ENCODE measurements around the gene PPP6R1. TPM values are rescaled to one million over a fixed set of nuclear protein-coding genes. Genes with fewer than 3 reads are reported as not detected.

Gene PPP6R1
- total and polyA plus RNA-seq, 8 donors, result 15.3 to 33.1 (median 21.5) TPM

GRCh38 chr19:55272142-55272541, 13.3 kb upstream of the PPP6R1 start:
- Histone ChIP-seq H3K4me1 (no peaks in the 10 kb centered on the region), H3K27me3 (no peaks in the 10 kb centered on the region), H3K4me3 (no peak overlapping the region), H3K9me3 (no peaks in the 10 kb centered on the region), H3K36me3 (peaks cover 0 to 6% (median 0%) of the 10 kb centered on the region in 3 donors), H3K27ac (no peak overlapping the region)
- ATAC-seq, result no peak
- WGBS, 2 donors, result 93 to 95% methylated on average over 18 of the region's 18 CpGs
- TF ChIP-seq, protein P1, sequence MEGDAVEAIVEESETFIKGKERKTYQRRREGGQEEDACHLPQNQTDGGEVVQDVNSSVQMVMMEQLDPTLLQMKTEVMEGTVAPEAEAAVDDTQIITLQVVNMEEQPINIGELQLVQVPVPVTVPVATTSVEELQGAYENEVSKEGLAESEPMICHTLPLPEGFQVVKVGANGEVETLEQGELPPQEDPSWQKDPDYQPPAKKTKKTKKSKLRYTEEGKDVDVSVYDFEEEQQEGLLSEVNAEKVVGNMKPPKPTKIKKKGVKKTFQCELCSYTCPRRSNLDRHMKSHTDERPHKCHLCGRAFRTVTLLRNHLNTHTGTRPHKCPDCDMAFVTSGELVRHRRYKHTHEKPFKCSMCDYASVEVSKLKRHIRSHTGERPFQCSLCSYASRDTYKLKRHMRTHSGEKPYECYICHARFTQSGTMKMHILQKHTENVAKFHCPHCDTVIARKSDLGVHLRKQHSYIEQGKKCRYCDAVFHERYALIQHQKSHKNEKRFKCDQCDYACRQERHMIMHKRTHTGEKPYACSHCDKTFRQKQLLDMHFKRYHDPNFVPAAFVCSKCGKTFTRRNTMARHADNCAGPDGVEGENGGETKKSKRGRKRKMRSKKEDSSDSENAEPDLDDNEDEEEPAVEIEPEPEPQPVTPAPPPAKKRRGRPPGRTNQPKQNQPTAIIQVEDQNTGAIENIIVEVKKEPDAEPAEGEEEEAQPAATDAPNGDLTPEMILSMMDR (IDR thresholded peaks at IDR 0.05), result no peak
- FAIRE-seq, result no peak
- no peak for DNase-seq
- intact Hi-C loops (cut with DNase I), result no loop called here

- Histone ChIP-seq H3K36me3 (no peaks in the 10 kb centered on the region), H3K4me3 (no peak overlapping the region), H3K27me3 (no peaks in the 10 kb centered on the region), H3K9me3 (no peaks in the 10 kb centered on the region), H3K4me1 (no peaks in the 10 kb centered on the region), H3K27ac (no peak overlapping the region)
- ATAC-seq, result no peak
- no peak for FAIRE-seq
- TF ChIP-seq, protein P1 (IDR thresholded peaks at IDR 0.05), result no peak
- no peak for DNase-seq
- intact Hi-C loops (cut with DNase I), result no loop called here
- 91% methylated on average over 25 of the region's 25 CpGs for WGBS, 2 donors
These were observed 11.5 kb upstream of the PPP6R1 start for GRCh38 chr19:55270172-55270942.

DNA sequence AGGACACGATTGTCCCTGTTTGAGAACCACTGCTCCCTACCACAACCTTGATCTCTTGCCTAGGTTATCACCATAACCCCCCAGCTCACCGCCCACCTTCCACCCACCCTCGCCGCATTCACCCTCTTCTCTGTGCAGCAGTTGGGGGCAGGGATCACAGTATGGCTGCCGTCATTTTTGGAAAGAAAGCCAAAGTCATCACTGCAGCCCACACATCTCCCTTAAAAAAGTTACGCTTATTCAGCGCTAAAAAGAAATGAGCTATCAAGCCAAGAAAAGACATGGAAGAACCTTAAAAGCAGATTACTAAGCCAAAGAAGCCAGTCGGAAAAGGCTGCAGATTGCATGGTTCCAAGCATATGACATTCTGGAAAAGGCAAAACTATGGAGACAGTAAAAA, 10.5 kb upstream of the PPP6R1 start:
- Histone ChIP-seq H3K4me1 (no peaks in the 10 kb centered on the region), H3K4me3 (no peak overlapping the region), H3K9me3 (no peaks in the 10 kb centered on the region), H3K36me3 (no peaks in the 10 kb centered on the region), H3K27ac (no peak overlapping the region), H3K27me3 (no peaks in the 10 kb centered on the region)
- intact Hi-C loops (cut with DNase I), result no loop called here
- no peak for ATAC-seq
- TF ChIP-seq, protein P1 (IDR thresholded peaks at IDR 0.05), result no peak
- no peak for DNase-seq
- no peak for FAIRE-seq
- WGBS, 2 donors, result 85 to 91% methylated on average over 8 of the region's 8 CpGs

DNA sequence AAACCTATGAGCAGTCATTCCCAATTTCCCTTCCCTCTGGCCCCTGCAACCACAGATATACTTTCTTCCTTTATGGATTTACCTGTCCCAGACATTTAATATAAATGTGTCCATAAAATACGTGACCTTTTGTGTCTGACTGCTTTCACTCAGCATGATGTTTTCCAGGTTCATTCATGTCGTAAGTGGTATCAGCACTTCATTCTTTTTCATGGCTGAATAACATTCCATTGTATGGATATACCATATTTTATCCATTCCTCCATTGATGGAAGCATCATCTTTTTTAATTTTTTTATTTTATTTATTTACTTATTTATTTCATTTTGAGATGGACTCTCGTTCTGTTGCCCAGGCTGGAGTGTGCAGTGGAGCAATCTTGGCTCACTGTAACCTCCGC, 8.0 kb upstream of the PPP6R1 start:
- 97 to 99% methylated on average over 4 of the region's 4 CpGs for WGBS, 2 donors
- ATAC-seq, result no peak
- intact Hi-C loops (cut with DNase I), result no loop called here
- Histone ChIP-seq H3K4me3 (no peak overlapping the region), H3K27me3 (no peaks in the 10 kb centered on the region), H3K9me3 (no peaks in the 10 kb centered on the region), H3K36me3 (no peaks in the 10 kb centered on the region), H3K4me1 (no peaks in the 10 kb centered on the region), H3K27ac (no peak overlapping the region)
- TF ChIP-seq, protein P1 (IDR thresholded peaks at IDR 0.05), result no peak
- no peak for DNase-seq
- FAIRE-seq, result no peak

- FAIRE-seq (no peak), ATAC-seq (no peak), DNase-seq (no peak)
- H3K4me3 ChIP-seq, result no peak overlapping the region
- TF ChIP-seq, protein P1 (IDR thresholded peaks at IDR 0.05), result no peak
- no peaks in the 10 kb centered on the region for H3K36me3 ChIP-seq
- no peak overlapping the region for H3K27ac ChIP-seq
- H3K27me3 ChIP-seq, result no peaks in the 10 kb centered on the region
- H3K9me3 ChIP-seq, result no peaks in the 10 kb centered on the region
- intact Hi-C loops (cut with DNase I), result no loop called here
- 95 to 98% methylated on average over 3 of the region's 3 CpGs for WGBS, 2 donors
- no peaks in the 10 kb centered on the region for H3K4me1 ChIP-seq
These were observed 7.6 kb upstream of the PPP6R1 start for GRCh38 chr19:55266404-55266803.

All from pancreas (tissue), 10 donors.